Uterus (tissue), 2 donors: ENCODE data around the gene ACBD5.

Source experiments
- POLR2A ChIP-seq, 2 donors: fragments of 450-650 bp; IDR thresholded peaks; one replicate each; pipeline ENCODE4 v1.6.1; 2016; ENCODE audit warnings: antibody characterized with exemption in 2 of 2, mild to moderate bottlenecking in 1 of 2, moderate library complexity in 1 of 2
- TF ChIP-seq, protein P1 (sequence below), 4 experiments: fragments of 200-600 bp in 2 of 4; fragments of 450-650 bp in 2 of 4; sonication (generic) in 2 of 4; IDR thresholded peaks; one replicate each; pipeline ENCODE4 v1.5.1; 2016 to 2019; ENCODE audit warnings: antibody characterized with exemption in 4 of 4, mild to moderate bottlenecking in 2 of 4, moderate library complexity in 1 of 4

DNA sequence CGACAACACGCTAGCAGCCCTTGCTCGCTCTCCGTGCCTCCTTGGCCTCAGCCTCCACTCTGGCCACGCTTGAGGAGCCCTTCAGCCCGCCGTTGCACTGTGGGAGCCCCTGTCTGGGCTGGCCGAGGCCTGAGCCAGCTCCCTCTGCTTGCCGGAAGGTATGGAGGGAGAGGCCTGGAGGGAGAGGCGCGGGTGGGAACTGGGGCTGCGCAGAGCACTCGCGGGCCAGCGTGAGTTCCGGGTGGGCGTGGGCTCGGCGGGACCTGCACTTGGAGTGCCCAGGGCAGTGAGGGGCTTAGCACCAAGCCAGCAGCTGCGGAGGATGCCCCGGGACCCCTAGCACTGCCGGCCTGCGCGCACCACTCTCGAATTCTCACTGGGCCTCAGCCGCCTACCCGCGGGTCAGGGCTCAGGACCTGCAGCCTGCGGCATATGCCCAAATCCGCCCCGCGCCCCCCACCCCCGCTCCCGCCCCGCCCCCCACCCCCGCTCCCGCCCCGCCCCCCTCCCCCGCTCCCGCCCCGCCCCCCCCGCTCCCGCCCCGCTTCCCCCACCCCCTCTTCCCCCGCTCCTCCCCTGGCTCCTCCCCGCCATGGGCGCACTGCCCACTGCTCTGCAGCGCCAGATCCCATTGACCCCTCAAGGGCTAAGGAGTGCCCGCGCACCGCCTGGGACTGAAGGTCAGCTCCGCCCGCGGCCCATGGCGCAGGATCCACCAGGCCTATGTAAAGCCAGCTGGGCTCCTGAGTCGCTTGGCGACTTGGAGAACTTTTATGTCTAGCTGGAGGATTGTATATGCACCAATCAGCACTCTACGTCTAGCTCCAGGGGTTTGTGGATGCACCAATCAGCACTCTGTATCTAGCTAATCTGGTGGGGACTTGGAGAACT lies 15.9 kb upstream of the ACBD5 start:
- TF ChIP-seq, protein P1, sequence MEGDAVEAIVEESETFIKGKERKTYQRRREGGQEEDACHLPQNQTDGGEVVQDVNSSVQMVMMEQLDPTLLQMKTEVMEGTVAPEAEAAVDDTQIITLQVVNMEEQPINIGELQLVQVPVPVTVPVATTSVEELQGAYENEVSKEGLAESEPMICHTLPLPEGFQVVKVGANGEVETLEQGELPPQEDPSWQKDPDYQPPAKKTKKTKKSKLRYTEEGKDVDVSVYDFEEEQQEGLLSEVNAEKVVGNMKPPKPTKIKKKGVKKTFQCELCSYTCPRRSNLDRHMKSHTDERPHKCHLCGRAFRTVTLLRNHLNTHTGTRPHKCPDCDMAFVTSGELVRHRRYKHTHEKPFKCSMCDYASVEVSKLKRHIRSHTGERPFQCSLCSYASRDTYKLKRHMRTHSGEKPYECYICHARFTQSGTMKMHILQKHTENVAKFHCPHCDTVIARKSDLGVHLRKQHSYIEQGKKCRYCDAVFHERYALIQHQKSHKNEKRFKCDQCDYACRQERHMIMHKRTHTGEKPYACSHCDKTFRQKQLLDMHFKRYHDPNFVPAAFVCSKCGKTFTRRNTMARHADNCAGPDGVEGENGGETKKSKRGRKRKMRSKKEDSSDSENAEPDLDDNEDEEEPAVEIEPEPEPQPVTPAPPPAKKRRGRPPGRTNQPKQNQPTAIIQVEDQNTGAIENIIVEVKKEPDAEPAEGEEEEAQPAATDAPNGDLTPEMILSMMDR (IDR thresholded peaks at IDR 0.05) = no peak
- TF ChIP-seq POLR2A (IDR thresholded peaks at IDR 0.05) = no peak
